K562 (cell line): ENCODE results near the gene DUS1L. TPM values are rescaled to one million over a fixed set of nuclear protein-coding genes. Genes with fewer than 3 reads are reported as not detected.

ENCODE experiments used
- ATAC-seq: fragments of 200-7000 bp; cut with Tn5 transposase; 3 replicates; pipeline ENCODE4 v1.9.1; 2020; ENCODE audit warnings: moderate library complexity
- BruUV-seq: library from RNA; stranded (reverse); fragments of 400-500 nt; replicated peaks from 2 replicates; lab custom pipeline; 2021; lab: Mats Ljungman, UMichigan
- CTCF ChIA-PET: fragments of 300-600 bp; formaldehyde crosslinking; extraction: SDS; loops from one replicate; lab custom pipeline; 2021; ENCODE audit warnings: low intra/inter-chr PET ratio; lab: Yijun Ruan, JAX
- POLR2A ChIA-PET: fragments of 300-600, 350-650 bp; sonication (Branson Sonifier 250); formaldehyde crosslinking; extraction: SDS; loops from one replicate; lab custom pipeline; 2021; ENCODE audit warnings: antibody characterized with exemption, inconsistent platforms; lab: Yijun Ruan, JAX
- DNase-seq, 4 experiments: peaks; one replicate each; pipeline versions ENCODE4 v3.0.0 to v3.0.0-alpha.2; 2011 to 2018; ENCODE audit warnings: low spot score in 3 of 4, mixed read lengths in 3 of 4; ENCODE audit errors: extremely low read depth in 1 of 4
- FAIRE-seq: peaks from 2 replicates; lab custom pipeline; 2011; peaks lifted over from hg19 to GRCh38; lab: Jason Lieb, UNC
- H2AFZ ChIP-seq: 2 replicates; pipeline ENCODE4 v1.6.0; 2011; ENCODE audit warnings: low read depth, low read length, control low read depth, inconsistent platforms
- H3K27ac ChIP-seq: fragments of 200-600 bp; 3 replicates; pipeline ENCODE4 v1.8.0; 2011; ENCODE audit warnings: low read depth, mild to moderate bottlenecking, control low read depth, inconsistent platforms, low read length, moderate library complexity, mixed read lengths; ENCODE audit errors: extremely low read depth
- H3K27me3 ChIP-seq, 2 experiments: fragments of 300-600 bp in 1 of 2; 2 replicates in 1 of 2; 3 replicates in 1 of 2; pipeline versions ENCODE4 v1.6.0 to v1.8.0; 2011; ENCODE audit warnings: inconsistent platforms in 2 of 2, low read length in 2 of 2, mild to moderate bottlenecking in 1 of 2, mixed read lengths in 1 of 2, moderate library complexity in 1 of 2; ENCODE audit not compliant: control insufficient read depth in 2 of 2, insufficient read depth in 2 of 2
- H3K36me3 ChIP-seq: fragments of 300-600 bp; 3 replicates; pipeline ENCODE4 v1.8.0; 2011; ENCODE audit warnings: mild to moderate bottlenecking, low read length, inconsistent platforms; ENCODE audit not compliant: control insufficient read depth, insufficient read depth
- H3K4me1 ChIP-seq, 2 experiments: fragments of 200-600 bp in 1 of 2; replicated peaks in 1 of 2; 2 replicates in 1 of 2; 3 replicates in 1 of 2; pipeline versions ENCODE4 v1.5.1 to v1.8.0; 2011; ENCODE audit warnings: inconsistent platforms in 2 of 2, low read length in 2 of 2, mild to moderate bottlenecking in 1 of 2, mixed read lengths in 1 of 2, moderate library complexity in 1 of 2; ENCODE audit not compliant: control insufficient read depth in 2 of 2, insufficient read depth in 2 of 2
- H3K4me2 ChIP-seq: 2 replicates; pipeline ENCODE4 v1.6.1; 2011; ENCODE audit warnings: low read length, control low read depth, inconsistent platforms, mixed read lengths; ENCODE audit not compliant: insufficient read depth
- H3K4me3 ChIP-seq: fragments of 200-600 bp; sonication (generic), shearing (Covaris generic); 2 replicates; pipeline ENCODE4 v1.5.1; 2016; ENCODE audit warnings: control low read depth, inconsistent platforms
- H3K79me2 ChIP-seq: fragments of 200-600 bp; 3 replicates; pipeline ENCODE4 v1.8.0; 2011; ENCODE audit warnings: low read length, inconsistent platforms; ENCODE audit not compliant: control insufficient read depth, insufficient read depth
- H3K9ac ChIP-seq, 2 experiments: 2 replicates each; pipeline versions ENCODE4 v1.6.0 to v1.6.1; 2011; ENCODE audit warnings: low read depth in 2 of 2, low read length in 2 of 2, control low read depth in 1 of 2, inconsistent platforms in 1 of 2, mild to moderate bottlenecking in 1 of 2, mixed read lengths in 1 of 2; ENCODE audit not compliant: insufficient read depth in 1 of 2
- H3K9me1 ChIP-seq: one replicate; pipeline ENCODE4 v1.6.0; 2011; ENCODE audit warnings: inconsistent platforms, mild to moderate bottlenecking, low read length, moderate library complexity; ENCODE audit not compliant: control insufficient read depth, insufficient read depth
- H3K9me3 ChIP-seq: replicated peaks from 2 replicates; pipeline ENCODE4 v1.5.1; 2011; ENCODE audit warnings: low read depth, low read length, inconsistent platforms; ENCODE audit not compliant: control insufficient read depth, insufficient read depth
- H4K20me1 ChIP-seq: replicated peaks from 2 replicates; pipeline ENCODE4 v1.6.1; 2011; ENCODE audit warnings: low read length, inconsistent platforms, mixed read lengths; ENCODE audit not compliant: control insufficient read depth, insufficient read depth
- BCOR ChIP-seq: fragments of 450-650 bp; IDR thresholded peaks from 2 replicates; pipeline ENCODE4 v1.6.1; 2016
- EP300 ChIP-seq: IDR thresholded peaks from 2 replicates; pipeline ENCODE4 v1.6.1; 2012; ENCODE audit warnings: low read length, improper control_type of control experiment
- HNRNPLL ChIP-seq: fragments of 200-400 bp; formaldehyde crosslinking; IDR thresholded peaks from 2 replicates; pipeline ENCODE4 v1.6.1; 2017; ENCODE audit warnings: low read length, low read depth, mild to moderate bottlenecking; ENCODE audit not compliant: poor library complexity, severe bottlenecking
- PCBP1 ChIP-seq: fragments of 200-400 bp; formaldehyde crosslinking; IDR thresholded peaks from 2 replicates; pipeline ENCODE4 v1.6.1; 2018; ENCODE audit warnings: mild to moderate bottlenecking, low read depth, low read length; ENCODE audit not compliant: poor library complexity, severe bottlenecking
- POLR2A ChIP-seq: fragments of 450-650 bp; conservative IDR thresholded peaks from 2 replicates; pipeline ENCODE4 v1.6.1; 2016
- RBFOX2 ChIP-seq: fragments of 200-400 bp; formaldehyde crosslinking; IDR thresholded peaks from 2 replicates; pipeline ENCODE4 v1.6.1; 2017; ENCODE audit warnings: low read depth, mild to moderate bottlenecking, low read length, moderate library complexity
- RBM22 ChIP-seq: fragments of 200-400 bp; formaldehyde crosslinking; IDR thresholded peaks from 2 replicates; pipeline ENCODE4 v1.6.1; 2018; ENCODE audit warnings: low read length, low read depth; ENCODE audit not compliant: poor library complexity, severe bottlenecking
- RBM39 ChIP-seq: fragments of 200-400 bp; formaldehyde crosslinking; optimal IDR thresholded peaks from 2 replicates; pipeline ENCODE3; 2018; ENCODE audit warnings: low read depth, low read length
- SUPT5H ChIP-seq: fragments of 450-650 bp; IDR thresholded peaks from 2 replicates; pipeline ENCODE4 v1.6.1; 2016
- WGBS: fragments of 100-300 bp; shearing (Covaris generic); methylation state at CpG from one replicate; pipeline ENCODE4 v1.1.6; 2016; ENCODE audit warnings: low coverage, mixed read lengths; ENCODE audit not compliant: insufficient coverage; ENCODE audit errors: missing lambda C conversion rate; 5-methylcytosine and 5-hydroxymethylcytosine counted together
- in situ Hi-C: fragments of 300-500 bp; cut with MboI; formaldehyde crosslinking; loops from 4 replicates; pipeline ENCODE4 v1.15.0; 2018; ENCODE audit warnings: inconsistent platforms, mixed read lengths
- intact Hi-C: fragments of 100-400 bp; cut with micrococcal nuclease; formaldehyde crosslinking; loops from 2 replicates; pipeline ENCODE4 v1.14.2; 2022
- polyA plus RNA-seq, 8 experiments: library from polyadenylated mRNA; depleted of rRNA in 4 of 8; stranded (reverse) in 5 of 8; unstranded in 3 of 8; fragments of >200 nt; fragmentation: Nextera tagmentation in 2 of 8; fragmentation: Illumina TruSeq in 1 of 8; extraction: Ambion mirVana in 2 of 8; extraction: Trizol in 1 of 8; gene quantifications; 2 replicates each; pipeline versions ENCODE4 v1.2.1 to v1.2.3, GENCODE V29; 2011 to 2014; ENCODE audit warnings: inconsistent platforms in 1 of 8, missing spikeins in 1 of 8
- total RNA-seq, 7 experiments: library from RNA; depleted of rRNA in 6 of 7; stranded (reverse); fragments of >200 nt in 6 of 7; fragmentation: Illumina TruSeq in 2 of 7; extraction: Trizol in 2 of 7; gene quantifications; 2 replicates each; pipeline versions ENCODE4 v1.2.1 to v1.2.3, GENCODE V29; 2011 to 2021; ENCODE audit warnings: low replicate concordance in 1 of 7

Gene DUS1L
- total and polyA plus RNA-seq, 9 of the 15 experiments (the other 6 are each of a cell fraction or from before 2014, with no cell fraction given), result 7.8 to 210 (median 83.9) TPM

- TF ChIP-seq RBFOX2 (peak; percentile 30; the same call in 1 of the 2 replicates), RBM39 (no peak), PCBP1 (peak; percentile 21), RBM22 (peak; percentile 8), BCOR (no peak), EP300 (no peak), SUPT5H (peak; percentile 9; the same call in 1 of the 2 replicates), POLR2A (0 out of 2 replicates have a peak, but pooled peaks have one; percentile 7), HNRNPLL (no peak)
- no peak overlapping the region for H3K27ac ChIP-seq
- H3K4me1 ChIP-seq, result peaks cover 0 to 85% of the 10 kb centered on the region in 2 experiments; a peak in 2 of 5 replicates
- no TSS peak for BruUV-seq
- intact Hi-C loops (no loop called here), in situ Hi-C loops (no loop called here)
- WGBS, result 97% methylated on average over 13 of the region's 20 CpGs
- H3K9ac ChIP-seq, result no peak overlapping the region; a peak in 1 of 4 replicates
- CTCF ChIA-PET, result no interaction called here
- no peak for DNase-seq
- no peak overlapping the region for H3K4me2 ChIP-seq
- H3K79me2 ChIP-seq, result no peaks in the 10 kb centered on the region; the same call in 2 of the 3 replicates
- peaks cover 3% of the 10 kb centered on the region for H3K9me1 ChIP-seq
- H3K9me3 ChIP-seq, result no peaks in the 10 kb centered on the region
- H3K4me3 ChIP-seq, result no peak overlapping the region
- no peak for ATAC-seq
- POLR2A ChIA-PET, result interaction anchor here (0.7 to 1.9 kb wide), 7 partner anchors 8 to 390 kb away, joined by 3 to 8 read pairs (median 5); partner anchors contain the start of gene FASN
- H3K27me3 ChIP-seq, result no peaks in the 10 kb centered on the region
- H4K20me1 ChIP-seq, result peaks cover 36% of the 10 kb centered on the region
- no peak for FAIRE-seq
- H2AFZ ChIP-seq, result no peak overlapping the region
- peaks cover 89% of the 10 kb centered on the region; the same call in 2 of the 3 replicates for H3K36me3 ChIP-seq
Measured at GRCh38 chr17:82081546-82081945, 15.9 kb upstream of the DUS1L start.
